DMS153 (cell line): ENCODE results near the gene CCN2.

Experiments used
- DNase-seq: peaks from one replicate; lab custom pipeline; 2025; lab: John Stamatoyannopoulos, UW

CCN2 gene

DNA sequence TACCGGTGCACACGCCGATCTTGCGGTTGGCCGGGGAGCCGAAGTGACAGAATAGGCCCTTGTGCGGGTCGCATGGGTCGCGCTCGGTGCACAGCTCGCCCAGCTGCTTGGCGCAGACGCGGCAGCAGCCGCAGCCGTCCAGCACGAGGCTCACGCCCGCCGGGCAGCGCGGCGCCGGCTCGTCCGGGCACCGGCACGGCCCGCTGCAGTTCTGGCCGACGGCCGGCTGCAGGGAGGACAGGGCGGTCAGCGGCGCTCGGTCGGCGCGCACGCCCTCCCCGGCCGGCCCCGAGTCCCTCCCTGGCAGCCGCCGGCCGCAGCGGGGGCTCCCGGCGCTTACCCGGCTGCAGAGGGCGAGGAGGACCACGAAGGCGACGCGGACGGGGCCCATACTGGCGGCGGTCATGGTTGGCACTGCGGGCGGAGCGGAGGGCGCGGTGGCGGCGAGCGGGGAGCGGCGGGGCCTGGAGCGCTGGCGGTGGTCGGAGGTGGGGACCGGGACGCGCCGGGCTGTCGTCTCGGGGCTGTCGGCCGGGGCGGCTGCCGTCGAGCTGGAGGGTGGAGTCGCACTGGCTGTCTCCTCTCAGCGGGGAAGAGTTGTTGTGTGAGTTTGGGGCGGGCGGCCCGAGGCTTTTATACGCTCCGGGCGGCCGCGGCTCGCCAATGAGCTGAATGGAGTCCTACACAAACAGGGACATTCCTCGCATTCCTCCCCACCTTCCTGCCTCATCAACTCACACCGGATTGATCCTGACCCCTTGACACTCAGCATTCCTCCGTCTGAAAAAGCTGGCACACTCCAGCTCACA lies at the start of gene CCN2:
TSS of gene CCN2 (minus strand) at position 606 of the 809 bp plus-strand sequence. CDS start at position 406, 200 bp downstream.
- peak; percentile 24 for DNase-seq

DNA sequence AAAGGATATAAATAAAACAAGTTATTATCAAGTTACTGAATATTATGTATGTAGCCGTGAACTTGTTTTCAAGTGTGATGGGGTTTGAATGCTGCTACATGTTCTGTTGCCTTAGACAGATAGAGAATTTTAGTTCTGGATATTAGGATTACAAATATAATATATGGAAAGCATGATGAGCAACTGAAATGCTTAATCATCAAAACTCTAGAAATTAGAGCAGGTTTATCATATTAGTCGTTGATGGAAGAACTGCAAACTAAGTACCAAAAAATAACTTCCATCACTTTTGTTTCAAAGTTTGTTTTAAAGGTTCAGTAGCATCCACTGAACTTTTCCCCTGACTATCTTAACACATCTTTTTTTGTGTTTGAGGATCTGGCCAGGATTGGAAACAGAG lies 49.1 kb upstream of the CCN2 start:
- no peak for DNase-seq

- no peak for DNase-seq
Measured at GRCh38 chr6:131999545-132000146, 48.5 kb upstream of the CCN2 start.

- no peak for DNase-seq
Measured at GRCh38 chr6:131998255-131998982, 47.2 kb upstream of the CCN2 start.

DNA sequence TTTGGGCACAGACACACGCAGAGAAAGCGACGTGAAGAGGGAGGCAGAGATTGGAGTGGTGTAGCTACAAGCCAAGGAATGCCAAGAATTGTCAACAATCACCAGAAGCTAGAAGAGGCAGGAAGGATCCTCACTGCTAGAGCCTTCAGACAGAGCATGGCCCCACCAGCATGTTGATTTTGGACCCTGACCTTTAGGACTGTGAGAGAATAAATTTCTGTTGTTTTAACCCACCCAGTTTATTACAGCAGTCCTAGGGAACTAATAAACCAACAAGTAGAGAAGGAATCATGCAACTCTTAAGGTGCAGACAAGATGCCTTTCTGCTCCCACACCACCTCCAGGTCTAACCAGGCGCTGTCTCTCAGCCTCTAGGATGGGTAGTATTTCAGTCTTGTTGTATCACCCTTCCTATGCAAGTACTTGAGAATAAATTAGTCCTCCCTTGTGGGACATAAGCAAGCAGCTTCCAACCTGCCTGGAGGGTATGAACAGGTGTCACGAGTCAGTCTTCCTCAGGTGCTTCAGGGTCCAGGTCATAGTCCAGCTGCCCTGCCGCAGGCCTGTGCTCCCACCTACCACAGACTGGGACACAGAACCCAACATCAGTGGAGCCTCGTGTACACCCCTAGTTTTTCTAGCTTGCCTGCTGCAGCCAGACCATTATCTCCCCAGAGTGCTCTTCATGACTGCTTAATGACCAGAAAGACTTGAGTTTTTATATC lies 46.4 kb upstream of the CCN2 start:
- DNase-seq: no peak

DNA sequence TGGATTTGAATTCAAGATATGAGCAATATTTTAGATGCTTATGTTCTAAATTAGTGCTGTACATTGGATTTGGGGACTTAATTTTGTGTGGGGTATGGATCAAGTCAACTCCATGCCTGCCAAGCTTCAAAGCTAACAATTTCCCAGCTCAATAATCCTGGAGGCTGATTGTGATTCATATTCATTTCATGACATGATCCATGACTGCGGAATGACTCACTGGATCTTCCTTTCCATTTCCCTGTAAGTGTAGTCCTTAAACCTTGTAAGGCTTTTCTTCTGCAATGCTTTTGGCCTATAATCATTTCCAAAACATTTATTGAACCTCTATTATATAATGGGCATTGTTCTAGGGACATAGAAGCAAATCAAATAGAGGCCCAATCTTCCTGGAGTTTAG lies 44.7 kb upstream of the CCN2 start:
- no peak for DNase-seq

DNA sequence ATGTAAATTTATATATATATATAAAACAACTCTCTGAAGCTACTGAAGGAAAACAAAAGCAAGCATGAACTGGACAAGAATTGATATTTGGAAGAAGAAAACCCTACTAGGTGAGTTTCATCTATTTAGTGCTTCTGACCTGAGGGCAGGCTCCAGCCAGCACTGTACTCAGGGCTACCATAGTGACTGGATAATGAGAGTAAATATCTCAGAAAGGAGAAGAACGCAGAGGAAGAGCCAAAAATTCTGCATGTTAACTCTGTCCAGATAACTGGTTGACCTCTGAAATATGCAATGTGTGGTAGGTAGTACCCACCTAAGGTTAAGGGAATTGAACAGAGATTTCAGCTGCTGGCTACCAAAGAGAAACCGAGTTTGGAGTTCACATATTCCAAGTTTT lies 41.4 kb upstream of the CCN2 start:
- DNase-seq: no peak

GRCh38 chr6:131989036-131989435 lies 37.9 kb upstream of the CCN2 start:
- no peak for DNase-seq

DNA sequence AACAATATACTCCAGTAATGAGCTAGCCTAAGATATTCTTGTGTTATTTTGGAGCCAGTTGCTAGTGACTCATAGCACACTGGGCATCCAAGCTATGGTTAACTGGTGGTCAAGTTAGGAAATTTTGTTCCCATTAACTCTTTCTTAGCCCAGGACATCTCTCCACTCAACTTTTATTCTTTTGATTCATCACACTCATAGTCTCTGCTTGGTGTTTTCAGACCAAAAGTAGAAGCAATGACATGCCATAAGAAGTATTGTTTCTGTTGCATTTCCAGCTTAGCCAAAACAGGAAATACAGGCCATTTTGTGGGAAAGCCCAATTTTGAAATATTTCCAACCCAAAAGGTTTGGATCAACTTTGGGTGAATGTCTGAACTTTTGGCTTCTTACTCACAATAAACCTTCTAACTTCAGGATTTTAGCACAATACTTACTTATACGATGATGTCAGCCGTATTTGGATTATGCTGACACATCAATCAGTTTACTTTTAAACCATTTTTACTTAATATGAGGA lies 31.6 kb upstream of the CCN2 start:
- DNase-seq: no peak

DNA sequence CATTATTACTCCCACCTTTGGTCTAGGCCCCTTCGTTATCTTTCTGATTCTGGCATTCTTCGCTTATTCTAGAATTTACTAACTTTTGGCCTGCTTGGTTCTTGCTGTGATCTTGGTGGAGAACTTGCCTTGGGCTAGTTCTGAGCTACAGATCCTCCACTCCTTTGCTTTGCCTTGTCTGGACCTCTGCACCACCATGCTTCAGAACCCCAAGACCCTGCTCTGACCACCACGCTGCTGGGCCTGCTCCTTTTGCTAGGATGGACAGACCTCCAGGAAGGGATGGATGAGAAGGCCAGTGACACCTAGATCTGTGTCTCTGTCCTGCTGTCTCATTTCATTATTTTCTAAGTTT lies 30.4 kb upstream of the CCN2 start:
- no peak for DNase-seq

- DNase-seq: no peak
Measured at GRCh38 chr6:131980791-131981623, 29.8 kb upstream of the CCN2 start.

GRCh38 chr6:131980338-131980790 lies 29.2 kb upstream of the CCN2 start:
- no peak for DNase-seq

- DNase-seq: no peak
Measured at GRCh38 chr6:131979515-131980337, 28.6 kb upstream of the CCN2 start.

DNA sequence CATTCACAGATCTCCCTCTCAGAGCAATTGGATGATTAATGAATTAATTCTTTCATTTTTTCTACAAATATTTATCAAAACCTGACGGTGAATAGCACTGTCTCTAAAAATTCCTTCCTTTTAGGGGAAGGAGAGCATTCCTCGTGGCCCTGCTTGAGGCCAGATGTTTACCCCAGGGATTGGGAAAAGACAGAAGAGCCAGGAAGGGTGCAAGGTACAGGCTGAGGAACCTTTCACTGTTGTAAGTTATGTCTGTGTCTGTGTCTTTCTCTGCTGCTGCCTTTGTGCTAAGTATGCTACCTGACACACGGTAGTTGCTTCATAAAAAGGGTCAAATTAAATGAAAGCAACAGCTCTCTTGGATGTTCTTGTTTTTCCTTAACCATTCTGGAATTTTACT lies 27.4 kb upstream of the CCN2 start:
- DNase-seq: no peak

GRCh38 chr6:131976545-131977061 lies 25.4 kb upstream of the CCN2 start:
- DNase-seq: no peak

GRCh38 chr6:131972741-131973140 lies 21.6 kb upstream of the CCN2 start:
- no peak for DNase-seq

DNA sequence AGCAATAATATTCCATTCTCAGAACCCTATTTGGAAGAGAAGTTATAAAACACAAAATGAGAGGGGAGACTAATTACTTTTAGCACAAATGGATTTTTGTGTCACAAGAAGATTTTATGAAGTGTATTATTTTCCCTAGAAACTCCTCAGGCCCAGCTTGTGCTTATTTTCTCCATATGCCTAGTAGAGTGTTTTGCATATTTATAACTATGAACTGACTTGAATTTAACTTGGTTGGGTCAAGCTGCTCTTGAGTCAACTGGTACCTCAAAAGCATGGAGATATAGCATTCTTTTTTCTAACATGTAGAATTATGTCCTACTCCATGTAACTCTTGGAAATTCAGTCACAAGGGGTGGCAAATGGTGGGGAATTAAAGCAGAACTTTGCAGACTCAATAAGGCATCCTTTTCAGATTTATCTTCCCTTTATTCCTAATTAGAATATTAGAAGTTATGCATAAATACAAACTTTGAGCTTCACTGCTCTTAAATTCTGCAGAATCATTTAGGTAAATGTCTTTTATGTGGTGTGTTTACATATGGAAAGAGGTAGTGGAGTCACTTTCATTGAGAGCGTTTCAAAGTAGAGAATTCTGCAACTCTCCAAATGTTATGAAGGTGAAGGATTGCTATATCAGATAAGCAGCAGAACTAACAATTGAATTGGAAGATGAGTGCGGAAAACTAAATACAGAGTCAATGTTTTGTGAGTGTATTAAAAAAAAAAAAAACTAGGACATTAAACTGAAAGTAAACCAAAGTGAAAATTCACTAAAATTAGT lies 19.1 kb upstream of the CCN2 start:
- DNase-seq: no peak

DNA sequence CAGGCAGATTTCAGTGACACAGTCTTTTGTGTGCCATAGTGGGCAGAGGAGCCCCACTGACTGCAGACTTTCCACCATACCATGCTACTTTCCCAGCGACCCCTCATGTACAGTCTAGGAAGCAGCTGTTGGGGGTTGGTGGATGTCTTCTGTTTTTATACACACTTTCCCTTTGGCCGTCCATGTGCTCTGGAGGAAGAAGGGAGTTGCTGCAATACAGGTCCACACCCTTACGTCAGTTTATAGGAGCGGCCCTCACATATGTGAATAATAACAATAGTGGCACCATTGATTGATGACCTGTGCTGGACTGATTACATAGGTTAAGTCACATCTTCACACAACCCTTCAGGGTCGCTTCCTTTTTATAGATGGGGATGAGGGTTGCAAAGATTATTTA lies 17.5 kb upstream of the CCN2 start:
- no peak for DNase-seq

GRCh38 chr6:131967948-131968347 lies 16.8 kb upstream of the CCN2 start:
- peak; percentile 35 for DNase-seq
